Keratinocyte (primary cell): ENCODE results near the gene KRT37. TPM values are rescaled to one million over a fixed set of nuclear protein-coding genes. Genes with fewer than 3 reads are reported as not detected.

Experiments
- DNase-seq: peaks from one replicate; pipeline ENCODE4 v3.0.0-alpha.2; 2011; ENCODE audit warnings: low read depth, missing footprints, low spot score
- FAIRE-seq: peaks from 2 replicates; lab custom pipeline; 2011; peaks lifted over from hg19 to GRCh38; lab: Jason Lieb, UNC
- H2AFZ ChIP-seq: 2 replicates; pipeline ENCODE4 v1.6.0; 2012; ENCODE audit warnings: low read length, control low read depth, inconsistent platforms; ENCODE audit not compliant: control insufficient read depth
- H3K27ac ChIP-seq: 2 replicates; pipeline ENCODE4 v1.5.1; 2011; ENCODE audit warnings: low read length; ENCODE audit not compliant: control insufficient read depth, insufficient read depth
- H3K27me3 ChIP-seq: 3 replicates; pipeline ENCODE4 v1.6.0; 2011; ENCODE audit warnings: low read length; ENCODE audit not compliant: control insufficient read depth, insufficient read depth; ENCODE audit errors: extremely low read depth
- H3K36me3 ChIP-seq, 2 experiments: 2 replicates in 1 of 2; 3 replicates in 1 of 2; pipeline ENCODE4 v1.5.1; 2011; ENCODE audit warnings: low read length in 2 of 2, mild to moderate bottlenecking in 1 of 2; ENCODE audit not compliant: control insufficient read depth in 2 of 2, insufficient read depth in 2 of 2; ENCODE audit errors: extremely low read depth in 1 of 2
- H3K4me1 ChIP-seq: 3 replicates; pipeline ENCODE4 v1.5.1; 2011; ENCODE audit warnings: low read length; ENCODE audit not compliant: control insufficient read depth, insufficient read depth; ENCODE audit errors: extremely low read depth
- H3K4me2 ChIP-seq: 3 replicates; pipeline ENCODE4 v1.6.0; 2011; ENCODE audit warnings: low read depth, low read length; ENCODE audit not compliant: control insufficient read depth, insufficient read depth; ENCODE audit errors: extremely low read depth
- H3K4me3 ChIP-seq, 3 experiments: fragments of 200-600 bp in 1 of 3; sonication (generic) in 1 of 3; 2 replicates in 2 of 3; 3 replicates in 1 of 3; pipeline ENCODE4 v1.5.1; 2011 to 2016; ENCODE audit warnings: low read length in 3 of 3, mild to moderate bottlenecking in 3 of 3, control low read depth in 2 of 3, inconsistent platforms in 1 of 3, low read depth in 1 of 3, mixed read lengths in 1 of 3, mixed run types in 1 of 3, moderate library complexity in 1 of 3; ENCODE audit not compliant: control insufficient read depth in 2 of 3, insufficient read depth in 2 of 3; ENCODE audit errors: extremely low read depth in 1 of 3
- H3K79me2 ChIP-seq: 2 replicates; pipeline ENCODE4 v1.6.0; 2012; ENCODE audit warnings: low read length; ENCODE audit not compliant: control insufficient read depth, insufficient read depth
- H3K9ac ChIP-seq: 3 replicates; pipeline ENCODE4 v1.6.0; 2011; ENCODE audit warnings: low read length; ENCODE audit not compliant: control insufficient read depth, insufficient read depth; ENCODE audit errors: extremely low read depth
- H3K9me1 ChIP-seq: 3 replicates; pipeline ENCODE4 v1.6.0; 2011; ENCODE audit warnings: low read length; ENCODE audit not compliant: control insufficient read depth, insufficient read depth; ENCODE audit errors: extremely low read depth
- H3K9me3 ChIP-seq: 2 replicates; pipeline ENCODE4 v1.5.1; 2012; ENCODE audit warnings: low read depth, low read length; ENCODE audit not compliant: control insufficient read depth
- H4K20me1 ChIP-seq: 3 replicates; pipeline ENCODE4 v1.6.0; 2011; ENCODE audit warnings: low read length; ENCODE audit not compliant: control insufficient read depth, insufficient read depth; ENCODE audit errors: extremely low read depth
- CTCF ChIP-seq, 3 experiments: IDR thresholded peaks in 1 of 3; conservative IDR thresholded peaks in 1 of 3; optimal IDR thresholded peaks in 1 of 3; 2 replicates in 2 of 3; 3 replicates in 1 of 3; pipeline versions ENCODE3 to v1.5.1; 2011; ENCODE audit warnings: low read length in 3 of 3, mild to moderate bottlenecking in 3 of 3, moderate library complexity in 2 of 3, control low read depth in 1 of 3, inconsistent platforms in 1 of 3; ENCODE audit not compliant: insufficient read depth in 2 of 3; ENCODE audit errors: extremely low read depth in 1 of 3
- EZH2 ChIP-seq: IDR thresholded peaks from one replicate; pipeline ENCODE4 v1.6.1; 2012; ENCODE audit warnings: inconsistent platforms, mild to moderate bottlenecking, low read length, moderate library complexity
- dilution Hi-C: fragments of 300-500 bp; cut with MboI; formaldehyde crosslinking; loops from one replicate; pipeline ENCODE4 v1.7.0; 2020; ENCODE audit warnings: low sequenced_read_pairs; ENCODE audit not compliant: extremely low pct_ligation_motif_present
- polyA plus RNA-seq, 5 experiments: library from polyadenylated mRNA; depleted of rRNA in 3 of 5; stranded (reverse) in 3 of 5; stranded (forward) in 1 of 5; unstranded in 1 of 5; fragments of >200 nt; gene quantifications; 1 replicate in 1 of 5; 2 replicates in 3 of 5; 3 replicates in 1 of 5; pipeline versions ENCODE4 v1.2.1 to v1.2.3, GENCODE V29; 2011 to 2012; ENCODE audit warnings: missing spikeins in 2 of 5, low read depth in 1 of 5, low replicate concordance in 1 of 5

The KRT37 gene
- polyA plus RNA-seq, 1 donor (not counting 4 experiments of a cell fraction or from before 2014, with no cell fraction given) = 0.08 TPM

- FAIRE-seq = no peak
- no peak for DNase-seq
- H3K4me1 ChIP-seq = no peaks in the 10 kb centered on the region
- no peaks in the 10 kb centered on the region for H3K9me1 ChIP-seq
- H3K27ac ChIP-seq = no peak overlapping the region
- no peaks in the 10 kb centered on the region for H3K27me3 ChIP-seq
- no peak overlapping the region for H2AFZ ChIP-seq
- no peaks in the 10 kb centered on the region for H3K9me3 ChIP-seq
- no peaks in the 10 kb centered on the region for H4K20me1 ChIP-seq
- TF ChIP-seq CTCF (optimal IDR thresholded peaks at IDR 0.05 in 1 of 3, IDR thresholded peaks at IDR 0.05 in 1 of 3, conservative IDR thresholded peaks at IDR 0.05 in 1 of 3; ENCODE audit: extremely low read depth in 1 of 3, insufficient read depth in 2 of 3, low read length in 3 of 3) (no peak), EZH2 (no peak)
- no peak overlapping the region for H3K9ac ChIP-seq
- dilution Hi-C loops = no loop called here
- no peaks in the 10 kb centered on the region for H3K79me2 ChIP-seq
- no peak overlapping the region for H3K4me2 ChIP-seq
- no peak overlapping the region for H3K4me3 ChIP-seq
- no peaks in the 10 kb centered on the region for H3K36me3 ChIP-seq
Measured at GRCh38 chr17:41437254-41437653, 12.9 kb upstream of the KRT37 start.

- H3K36me3 ChIP-seq = no peaks in the 10 kb centered on the region
- no peak overlapping the region for H3K4me3 ChIP-seq
- no peak for FAIRE-seq
- no peaks in the 10 kb centered on the region for H4K20me1 ChIP-seq
- no peaks in the 10 kb centered on the region for H3K9me3 ChIP-seq
- H3K79me2 ChIP-seq = no peaks in the 10 kb centered on the region
- H3K9me1 ChIP-seq = no peaks in the 10 kb centered on the region
- H3K27me3 ChIP-seq = no peaks in the 10 kb centered on the region
- H3K4me1 ChIP-seq = no peaks in the 10 kb centered on the region
- dilution Hi-C loops = no loop called here
- no peak overlapping the region for H3K9ac ChIP-seq
- H3K27ac ChIP-seq = no peak overlapping the region
- no peak for TF ChIP-seq EZH2
- TF ChIP-seq CTCF (optimal IDR thresholded peaks at IDR 0.05 in 1 of 3, IDR thresholded peaks at IDR 0.05 in 1 of 3, conservative IDR thresholded peaks at IDR 0.05 in 1 of 3; ENCODE audit: extremely low read depth in 1 of 3, insufficient read depth in 2 of 3, low read length in 3 of 3) = no peak
- H3K4me2 ChIP-seq = no peak overlapping the region
- H2AFZ ChIP-seq = no peak overlapping the region
- DNase-seq = no peak
Measured at GRCh38 chr17:41434415-41434814, 10.0 kb upstream of the KRT37 start.
